GM20000 (cell line): ENCODE results near the gene DDX5.
"Not testable (repeated sequence)": the region's sequence is repeated elsewhere in the genome, so short reads cannot be mapped to it uniquely, and the experiment has no call there.

Source experiments
- DNase-seq: peaks from one replicate; pipeline ENCODE4 v3.0.0; 2012; ENCODE audit warnings: low spot score
- TF ChIP-seq, protein P1 (sequence below): IDR thresholded peaks from 2 replicates; pipeline ENCODE4 v1.5.1; 2012; ENCODE audit warnings: mild to moderate bottlenecking, control low read depth; ENCODE audit errors: extremely low read depth, missing control alignments

Gene DDX5

DNA sequence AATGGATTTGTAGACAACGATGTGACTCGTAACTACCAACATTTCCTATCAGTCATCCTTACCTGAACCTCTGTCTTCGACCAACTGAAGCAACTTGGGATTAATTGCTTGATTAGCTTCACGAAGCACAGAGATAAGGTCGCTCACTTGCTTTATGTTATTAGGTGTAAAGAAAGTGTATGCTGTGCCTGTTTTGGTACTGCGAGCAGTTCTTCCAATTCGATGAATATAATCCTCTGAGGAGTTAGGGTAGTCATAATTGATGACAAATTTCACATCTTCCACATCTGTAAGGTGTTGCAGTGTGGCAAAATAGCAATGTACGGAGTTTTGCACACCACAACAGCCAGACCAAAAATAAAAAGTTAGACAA, 5.6 kb downstream of the DDX5 start:
- DNase-seq, result no peak
- TF ChIP-seq, protein P1, sequence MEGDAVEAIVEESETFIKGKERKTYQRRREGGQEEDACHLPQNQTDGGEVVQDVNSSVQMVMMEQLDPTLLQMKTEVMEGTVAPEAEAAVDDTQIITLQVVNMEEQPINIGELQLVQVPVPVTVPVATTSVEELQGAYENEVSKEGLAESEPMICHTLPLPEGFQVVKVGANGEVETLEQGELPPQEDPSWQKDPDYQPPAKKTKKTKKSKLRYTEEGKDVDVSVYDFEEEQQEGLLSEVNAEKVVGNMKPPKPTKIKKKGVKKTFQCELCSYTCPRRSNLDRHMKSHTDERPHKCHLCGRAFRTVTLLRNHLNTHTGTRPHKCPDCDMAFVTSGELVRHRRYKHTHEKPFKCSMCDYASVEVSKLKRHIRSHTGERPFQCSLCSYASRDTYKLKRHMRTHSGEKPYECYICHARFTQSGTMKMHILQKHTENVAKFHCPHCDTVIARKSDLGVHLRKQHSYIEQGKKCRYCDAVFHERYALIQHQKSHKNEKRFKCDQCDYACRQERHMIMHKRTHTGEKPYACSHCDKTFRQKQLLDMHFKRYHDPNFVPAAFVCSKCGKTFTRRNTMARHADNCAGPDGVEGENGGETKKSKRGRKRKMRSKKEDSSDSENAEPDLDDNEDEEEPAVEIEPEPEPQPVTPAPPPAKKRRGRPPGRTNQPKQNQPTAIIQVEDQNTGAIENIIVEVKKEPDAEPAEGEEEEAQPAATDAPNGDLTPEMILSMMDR, result no peak

- no peak for DNase-seq
- TF ChIP-seq, protein P1, result no peak
Measured at GRCh38 chr17:64499805-64500486, 6.1 kb downstream of the DDX5 start.

DNA sequence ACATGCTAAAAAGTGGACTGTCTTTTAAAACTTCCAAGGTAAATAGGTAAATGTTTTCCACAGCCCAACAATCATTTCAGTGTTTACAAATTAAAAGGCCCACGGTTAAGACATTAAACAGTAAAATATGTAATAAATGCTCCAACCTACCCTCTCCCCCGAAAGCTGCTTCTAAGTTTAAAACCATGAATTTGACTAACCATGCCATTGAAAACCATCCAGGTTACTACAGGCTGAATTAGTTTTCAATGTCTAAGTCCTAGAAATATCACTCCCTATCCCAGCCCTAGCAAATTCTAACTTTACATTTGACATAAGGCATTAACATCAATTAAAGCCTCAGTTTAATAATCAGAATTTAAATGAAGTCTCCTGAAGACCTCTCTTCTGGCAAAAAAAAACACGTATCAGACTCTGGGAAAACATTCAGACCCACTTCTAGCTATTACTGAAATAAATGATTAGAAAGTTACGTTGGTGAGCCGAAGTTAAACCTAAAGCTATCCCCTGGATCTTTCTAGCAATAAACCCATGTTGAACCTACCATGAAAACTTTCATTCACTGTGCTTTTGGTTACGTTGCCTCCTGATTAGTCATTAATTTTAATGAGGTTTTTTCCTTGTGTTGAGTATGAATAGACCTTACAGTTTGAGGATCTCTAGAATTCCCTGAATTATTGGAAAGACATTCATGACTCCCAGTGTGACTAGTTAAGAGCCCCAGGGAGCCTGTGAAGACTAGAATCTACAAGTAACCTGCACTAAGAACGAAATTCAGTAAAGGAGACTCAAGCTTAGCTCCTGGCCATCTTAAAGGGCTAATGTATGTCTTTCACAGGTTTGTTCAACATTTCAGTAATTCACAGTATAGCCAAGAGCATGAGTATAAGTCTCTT, 7.5 kb downstream of the DDX5 start:
- TF ChIP-seq, protein P1, result no peak
- no peak for DNase-seq

- TF ChIP-seq, protein P1, result no peak
- DNase-seq, result no peak
Measured at GRCh38 chr17:64497565-64498035, 8.5 kb downstream of the DDX5 start.

DNA sequence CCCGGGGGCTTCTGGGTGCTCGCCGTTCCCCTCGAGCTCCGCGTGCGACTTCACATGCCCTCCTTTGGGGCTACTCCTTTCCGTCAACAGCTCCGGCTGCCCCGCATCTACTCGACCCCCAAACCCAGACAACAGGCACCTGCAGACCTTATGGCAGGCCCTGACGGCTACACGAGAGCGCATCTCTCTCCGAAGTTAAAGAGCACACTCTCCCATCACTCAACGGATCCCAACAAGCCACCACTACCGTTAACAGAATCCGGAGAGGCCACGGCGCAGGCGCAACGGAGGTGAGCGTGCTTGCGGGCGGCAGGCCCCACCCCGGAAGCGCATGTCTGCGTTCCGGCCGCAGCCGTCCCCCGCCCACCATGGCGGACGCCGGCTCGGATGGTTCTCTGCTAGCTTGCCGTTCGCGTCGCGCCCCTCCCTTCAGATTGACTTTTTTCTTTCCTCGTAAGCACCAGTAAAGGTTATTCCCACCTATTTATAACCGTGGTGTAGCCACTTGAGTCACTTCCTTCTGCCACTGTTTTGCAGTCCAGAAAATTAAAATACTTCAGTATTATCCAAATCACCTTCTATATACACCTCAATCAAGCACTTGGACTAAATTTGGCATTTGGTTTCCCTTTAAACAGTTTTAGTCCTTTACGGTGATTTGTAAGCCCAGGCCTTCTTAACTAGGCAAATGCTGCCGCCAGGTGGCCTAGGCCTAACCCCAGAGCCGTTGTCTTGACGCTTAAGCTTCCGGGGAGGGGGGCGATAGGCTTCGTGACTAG, 9.1 kb downstream of the DDX5 start, which contains the start of gene POLG2:
TSS of gene POLG2 (minus strand) at position 269 of the 779 bp plus-strand sequence. CDS start at position 183, 86 bp downstream.
- peak; percentile 90 for DNase-seq
- TF ChIP-seq, protein P1, result peak; percentile 39

GRCh38 chr17:64496348-64496785, 9.7 kb downstream of the DDX5 start:
- no peak for DNase-seq
- TF ChIP-seq, protein P1, result no peak

DNA sequence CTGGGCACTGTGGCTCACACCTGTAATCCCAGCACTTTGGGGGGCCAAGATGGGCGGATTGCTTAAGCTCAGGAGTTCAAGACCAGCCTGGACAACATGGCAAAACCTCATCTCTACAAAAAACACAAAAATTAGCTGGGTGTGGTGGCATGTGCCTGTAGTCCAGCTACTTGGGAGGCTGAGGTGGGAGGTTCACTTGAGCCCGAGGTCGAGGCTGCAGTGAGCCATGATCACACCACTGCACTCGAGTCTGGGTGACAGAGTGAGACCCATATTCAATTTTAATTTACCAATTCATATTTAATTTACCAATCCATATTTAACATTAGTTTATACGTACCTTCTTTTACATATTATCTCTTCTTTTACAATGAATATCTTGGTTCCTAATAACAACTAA, 10.8 kb downstream of the DDX5 start:
- DNase-seq, result not testable (repeated sequence)
